GM20431 (cell line): ENCODE measurements around the gene CNOT9.
"Not testable (repeated sequence)": the region's sequence is repeated elsewhere in the genome, so short reads cannot be mapped to it uniquely, and the experiment has no call there.

Experiments used
- in situ Hi-C: fragments of 300-500 bp; cut with MseI, MboI; formaldehyde crosslinking; loops from one replicate; pipeline ENCODE4 v1.15.0; 2020; ENCODE audit warnings: low sequenced_read_pairs; ENCODE audit not compliant: unreplicated experiment

The CNOT9 gene

GRCh38 chr2:218568190-218569037 is at the start of gene CNOT9, which contains the start of gene USP37:
Gene CNOT9 (plus strand): TSS chr2:218568839. CDS start chr2:218568955, 116 bp downstream.
Gene USP37 (minus strand): TSS chr2:218568351. CDS start chr2:218558653, 9,698 bp downstream.
- in situ Hi-C loops, result no loop called here

- in situ Hi-C loops, result no loop called here
Measured at GRCh38 chr2:218518876-218519275, 49.8 kb upstream of the CNOT9 start.

DNA sequence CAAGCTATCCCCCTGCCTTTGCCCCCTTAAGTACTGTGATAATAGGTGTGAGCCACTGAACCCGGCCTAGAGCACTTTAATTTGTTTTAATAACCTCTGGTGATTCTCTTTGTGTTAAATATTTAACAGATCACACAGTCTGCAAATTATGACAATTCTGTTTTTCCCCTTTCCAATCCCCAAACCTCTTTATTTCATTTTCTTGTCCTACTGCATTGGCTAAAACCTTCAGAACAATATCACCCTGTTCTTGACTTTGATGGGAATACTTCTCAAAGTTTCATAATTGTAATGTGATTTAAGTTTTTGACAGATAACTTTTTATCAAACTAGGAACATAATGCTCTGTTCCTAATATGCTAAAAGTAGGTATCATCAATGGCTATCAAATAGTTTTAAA is 45.0 kb upstream of the CNOT9 start:
- in situ Hi-C loops, result no loop called here

DNA sequence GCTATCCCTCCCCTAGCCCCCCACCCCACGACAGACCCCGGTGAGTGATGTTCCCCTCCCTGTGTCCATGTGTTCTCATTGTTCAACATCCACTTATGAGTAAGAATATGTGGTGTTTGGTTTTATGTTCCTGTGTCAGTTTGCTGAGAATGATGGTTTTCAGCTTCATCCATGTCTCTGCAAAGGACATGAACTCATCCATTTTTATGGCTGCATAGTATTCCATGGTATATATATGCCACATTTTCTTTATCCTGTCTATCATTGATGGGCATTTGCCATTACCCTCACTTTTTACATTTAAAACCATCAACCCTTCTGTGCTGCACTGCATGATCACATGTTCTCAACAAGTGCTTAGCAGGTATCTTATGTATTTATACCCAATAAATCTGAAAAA is 40.2 kb upstream of the CNOT9 start:
- in situ Hi-C loops, result not testable (repeated sequence)

DNA sequence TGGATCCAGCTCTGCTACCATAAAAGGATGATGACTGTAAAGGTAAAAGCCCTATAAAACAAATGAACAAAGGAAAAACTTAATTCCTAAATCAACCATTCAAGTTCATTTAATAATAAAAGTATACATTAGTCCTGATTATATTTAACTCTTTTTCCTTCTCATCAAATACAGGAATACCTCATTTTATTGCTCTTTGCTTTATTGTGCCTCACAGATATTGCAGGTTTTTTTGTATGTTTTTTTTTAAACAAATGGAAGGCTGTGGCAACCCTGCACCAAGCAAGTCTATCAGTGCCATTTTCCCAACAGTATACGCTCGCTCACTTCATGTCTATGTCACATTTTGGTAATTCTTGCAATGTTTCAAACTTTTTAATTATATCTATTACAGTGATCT is 38.6 kb upstream of the CNOT9 start:
- in situ Hi-C loops, result no loop called here

DNA sequence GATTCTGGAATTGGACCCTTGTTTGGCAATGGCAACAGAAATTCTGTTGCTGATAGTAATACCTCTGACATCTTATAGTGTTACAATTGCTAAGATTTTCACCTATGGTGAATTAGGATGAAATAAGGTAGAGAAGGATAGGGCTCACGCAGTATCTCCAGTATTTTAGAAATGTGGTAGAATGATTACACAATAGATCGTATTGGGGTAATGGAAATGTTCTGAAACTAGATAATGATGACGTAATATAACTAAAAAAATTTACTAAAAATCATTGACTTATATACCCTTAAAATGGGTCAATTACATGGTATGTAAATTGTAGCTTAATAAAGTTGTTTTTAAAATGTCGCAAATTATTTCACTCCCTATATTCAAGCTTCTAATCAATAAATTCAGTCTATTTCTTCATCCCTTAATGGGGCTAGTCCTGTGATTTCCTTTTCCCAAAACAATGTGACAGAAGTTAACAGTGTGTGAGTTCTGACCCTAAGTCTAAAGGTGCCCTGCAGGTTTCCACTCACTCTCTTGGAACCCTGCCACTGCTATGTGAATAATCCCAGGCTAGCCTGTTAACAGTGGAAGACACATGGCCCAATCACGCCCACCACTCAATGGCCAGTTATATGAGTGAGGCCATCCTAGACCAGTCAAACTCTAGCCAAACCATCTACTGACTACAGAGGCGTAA is 31.7 kb upstream of the CNOT9 start:
- in situ Hi-C loops, result no loop called here

DNA sequence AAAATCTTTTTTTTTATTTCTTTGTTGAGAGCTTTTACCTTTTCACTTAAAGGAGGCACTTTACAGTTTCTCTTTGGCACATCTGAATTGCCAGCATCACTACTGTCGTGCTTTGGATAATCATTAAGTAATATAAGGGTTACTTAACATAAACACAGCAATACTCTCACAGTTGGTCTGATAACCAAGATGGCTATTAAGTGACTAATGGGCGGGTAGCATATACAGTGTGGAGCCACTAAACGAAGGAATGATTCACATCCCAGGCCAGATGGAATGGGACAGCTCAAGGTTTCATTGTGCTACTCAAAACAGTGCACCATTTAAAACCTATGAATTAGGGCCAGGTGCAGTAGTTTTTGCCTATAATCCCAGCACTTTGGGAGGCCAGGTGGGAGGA is 28.6 kb upstream of the CNOT9 start:
- in situ Hi-C loops, result no loop called here

DNA sequence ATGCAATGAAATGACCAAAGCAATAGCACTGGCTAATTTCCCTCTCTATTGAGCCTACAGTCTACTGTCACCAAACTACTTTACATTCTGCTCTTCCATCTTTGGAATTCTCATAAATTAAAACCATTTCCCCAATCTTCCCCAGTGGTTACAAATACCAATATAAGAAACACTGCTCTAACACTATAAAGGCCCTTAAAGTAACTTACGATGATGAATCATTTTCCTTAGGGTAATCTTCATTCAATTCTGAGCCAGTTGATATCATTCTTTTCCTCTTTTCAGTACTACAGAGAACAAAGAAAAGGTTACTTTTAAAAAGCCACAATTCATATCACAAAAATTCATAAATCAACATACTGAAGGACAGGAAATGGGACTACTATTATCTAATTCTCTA is 22.6 kb upstream of the CNOT9 start:
- in situ Hi-C loops, result no loop called here

- in situ Hi-C loops, result no loop called here
Measured at GRCh38 chr2:218547511-218547910, 21.1 kb upstream of the CNOT9 start.

DNA sequence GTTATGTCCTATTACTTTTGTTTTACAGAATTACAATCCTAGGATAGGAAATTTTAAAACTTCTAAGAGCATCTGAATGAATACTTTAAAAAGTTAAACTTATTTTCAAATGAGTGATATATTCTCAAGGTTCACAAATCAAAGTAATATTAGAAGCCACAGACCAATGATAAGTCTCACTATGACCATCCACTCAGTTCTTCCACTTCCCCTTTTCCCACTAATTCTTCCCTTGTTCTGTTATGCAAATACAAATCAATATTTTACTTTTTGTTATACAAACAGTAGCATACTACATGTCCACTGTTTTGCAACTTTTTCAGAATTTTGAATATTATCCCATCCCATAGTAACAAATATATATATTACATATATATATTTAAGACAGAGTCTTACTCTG is 20.7 kb upstream of the CNOT9 start:
- in situ Hi-C loops, result no loop called here

GRCh38 chr2:218554225-218554624 is 14.4 kb upstream of the CNOT9 start:
- in situ Hi-C loops, result not testable (repeated sequence)

DNA sequence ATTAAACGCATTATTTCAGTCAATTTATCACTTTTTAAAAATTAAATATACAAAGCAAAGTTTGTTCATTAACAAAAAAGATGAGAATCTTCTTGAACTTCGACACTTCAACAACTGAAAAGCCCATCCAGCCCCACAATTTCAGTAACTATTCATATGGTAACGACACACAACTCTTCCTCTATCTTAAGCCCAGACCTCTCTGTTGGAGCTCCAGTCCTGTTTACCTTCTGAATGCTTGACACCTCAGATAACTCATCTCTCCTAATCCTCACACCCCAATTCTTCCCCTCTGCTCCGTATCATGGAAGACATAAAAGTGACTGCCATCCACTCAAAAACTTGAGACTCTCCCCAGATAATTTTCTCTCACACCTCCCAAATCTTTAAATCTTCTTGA is 13.1 kb upstream of the CNOT9 start:
- in situ Hi-C loops, result no loop called here

GRCh38 chr2:218557941-218558340 is 10.7 kb upstream of the CNOT9 start:
- in situ Hi-C loops, result no loop called here

GRCh38 chr2:218558986-218559385 is 9.7 kb upstream of the CNOT9 start:
- in situ Hi-C loops, result no loop called here

GRCh38 chr2:218564056-218564455 is 4.6 kb upstream of the CNOT9 start:
- in situ Hi-C loops, result no loop called here

DNA sequence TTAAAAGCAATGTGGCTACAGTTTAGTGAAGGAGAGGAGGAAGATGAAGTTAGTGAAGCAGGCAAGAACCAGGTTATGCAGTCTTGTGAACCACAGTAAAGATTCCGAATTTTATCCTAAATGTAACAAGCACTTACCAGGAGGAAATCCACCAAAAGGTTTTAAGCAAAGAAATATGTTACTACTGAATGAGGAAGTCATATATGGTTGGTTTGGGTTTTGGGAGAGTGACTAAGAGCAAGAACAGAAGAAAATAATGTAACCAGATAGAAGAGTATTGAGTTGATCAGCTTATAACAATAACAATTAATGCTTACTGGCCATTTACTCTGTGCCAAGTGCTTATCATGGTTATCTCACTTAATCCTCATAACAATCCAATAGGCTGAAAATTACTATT is 2.3 kb upstream of the CNOT9 start:
- in situ Hi-C loops, result no loop called here

GRCh38 chr2:218567797-218568189 is 846 bp upstream of the CNOT9 start:
- in situ Hi-C loops, result no loop called here

DNA sequence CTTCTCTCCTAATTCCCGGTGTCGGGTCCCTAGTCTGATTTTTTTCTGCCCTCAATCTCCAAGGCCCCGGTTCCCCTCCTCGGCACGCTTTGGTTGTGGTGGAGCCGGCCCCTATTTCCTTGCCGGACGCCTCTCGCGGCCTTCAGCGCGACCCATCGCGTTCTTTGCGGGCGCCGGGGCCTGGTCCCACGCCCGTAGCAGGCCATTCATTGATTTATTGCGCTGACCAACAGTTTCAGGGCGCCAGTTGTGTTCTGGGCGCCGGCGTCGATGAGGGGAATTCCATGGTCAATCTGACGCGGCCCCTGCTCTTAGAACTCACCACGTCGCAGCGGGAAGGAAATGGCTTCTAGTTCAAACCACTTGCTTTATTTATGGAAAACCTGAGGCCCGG is 396 bp downstream of the CNOT9 start:
- in situ Hi-C loops, result no loop called here

GRCh38 chr2:218569661-218570500 is 1.2 kb downstream of the CNOT9 start:
- in situ Hi-C loops, result no loop called here

DNA sequence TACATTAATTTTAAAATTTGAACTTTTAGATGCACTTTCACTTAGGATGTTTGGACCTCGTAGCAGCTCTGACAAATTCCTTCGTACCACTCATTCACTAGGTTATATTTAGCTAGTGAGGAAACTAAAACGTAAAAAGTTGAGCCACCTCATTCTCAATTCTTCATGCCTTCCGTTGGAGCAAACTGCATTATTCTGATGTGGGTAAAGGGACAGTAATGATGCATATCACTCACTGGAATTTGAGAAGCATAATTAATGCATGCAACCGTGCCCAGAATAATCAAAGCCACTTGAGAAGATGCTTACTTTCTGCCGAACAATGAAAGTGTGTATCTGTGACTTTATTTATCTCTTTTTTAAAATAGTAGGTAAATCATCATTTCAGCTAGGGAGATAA is 2.2 kb downstream of the CNOT9 start:
- in situ Hi-C loops, result no loop called here

- in situ Hi-C loops, result no loop called here
Measured at GRCh38 chr2:218576854-218577253, 8.2 kb downstream of the CNOT9 start.
